GM12873 (cell line): ENCODE measurements around the gene C1QA.

ENCODE experiments used
- CTCF ChIP-seq: IDR thresholded peaks from 2 replicates; pipeline ENCODE4 v1.5.1; 2012; ENCODE audit warnings: low read depth, mild to moderate bottlenecking, moderate library complexity, low read length, control low read depth; ENCODE audit not compliant: insufficient read depth; ENCODE audit errors: missing control alignments

C1QA gene

GRCh38 chr1:22680726-22681125 is 44.3 kb downstream of the C1QA start:
- no peak for TF ChIP-seq CTCF

GRCh38 chr1:22681556-22682276 is 45.3 kb downstream of the C1QA start:
- no peak for TF ChIP-seq CTCF

GRCh38 chr1:22683547-22683946 is 47.1 kb downstream of the C1QA start:
- no peak for TF ChIP-seq CTCF

- no peak for TF ChIP-seq CTCF
These were observed 49.2 kb downstream of the C1QA start for GRCh38 chr1:22685591-22686059.

GRCh38 chr1:22687191-22687590 is 50.8 kb downstream of the C1QA start:
- TF ChIP-seq CTCF, result no peak

GRCh38 chr1:22688466-22688865 is 52.0 kb downstream of the C1QA start:
- no peak for TF ChIP-seq CTCF
